Naive thymus-derived CD4-positive, alpha-beta T cell (primary cell): ENCODE measurements around the gene HS3ST3A1. TPM values are rescaled to one million over a fixed set of nuclear protein-coding genes. Genes with fewer than 3 reads are reported as not detected.

ENCODE experiments used
- ATAC-seq: fragments of 150-1000 bp; cut with Tn5 transposase; 2 replicates; pipeline ENCODE4 v1.10.0; 2021; ENCODE audit warnings: mild to moderate bottlenecking, moderate library complexity
- CTCF ChIA-PET: fragments of 350-600 bp; sonication (Branson Sonifier 250); formaldehyde crosslinking; loops from one replicate; lab custom pipeline; 2021; ENCODE audit warnings: antibody characterized with exemption; lab: Charles Lee
- POLR2A ChIA-PET: fragments of 350-600 bp; sonication (Branson Sonifier 250); formaldehyde crosslinking; loops from one replicate; lab custom pipeline; 2021; ENCODE audit warnings: antibody characterized with exemption, inconsistent platforms; lab: Charles Lee
- DNase-seq, 9 donors: peaks; one replicate each; pipeline versions ENCODE4 v3.0.0 to v3.0.0-alpha.2; 2020 to 2022; ENCODE audit warnings: mixed read lengths in 1 of 9
- H3K27ac ChIP-seq: one replicate; pipeline ENCODE4 v1.7.0; 2013; ENCODE audit warnings: mild to moderate bottlenecking, low read depth, low read length, moderate library complexity
- H3K27me3 ChIP-seq, 2 donors: one replicate each; pipeline ENCODE4 v1.7.0; 2013; ENCODE audit warnings: low read length in 2 of 2, mild to moderate bottlenecking in 2 of 2, moderate library complexity in 2 of 2; ENCODE audit not compliant: control insufficient read depth in 2 of 2, insufficient read depth in 2 of 2
- H3K36me3 ChIP-seq, 3 experiments: 1 replicate in 2 of 3; 2 replicates in 1 of 3; pipeline ENCODE4 v1.7.0; 2013; ENCODE audit warnings: low read length in 3 of 3, mild to moderate bottlenecking in 3 of 3, moderate library complexity in 1 of 3; ENCODE audit not compliant: insufficient read depth in 3 of 3, control insufficient read depth in 2 of 3
- H3K4me1 ChIP-seq, 2 donors: one replicate each; pipeline ENCODE4 v1.7.0; 2013; ENCODE audit warnings: low read length in 2 of 2, mild to moderate bottlenecking in 2 of 2, moderate library complexity in 1 of 2; ENCODE audit not compliant: control insufficient read depth in 2 of 2, insufficient read depth in 2 of 2
- H3K4me3 ChIP-seq: 2 replicates; pipeline ENCODE4 v1.7.0; 2013; ENCODE audit warnings: mild to moderate bottlenecking, low read length
- H3K9me3 ChIP-seq, 3 experiments: 1 replicate in 2 of 3; 2 replicates in 1 of 3; pipeline ENCODE4 v1.7.0; 2013; ENCODE audit warnings: low read length in 3 of 3; ENCODE audit not compliant: control insufficient read depth in 2 of 3
- H3K27ac Mint-ChIP-seq, 9 donors: one replicate each; pipeline ENCODE4 v1.8.0; 2020 to 2022; ENCODE audit warnings: mixed read lengths in 9 of 9, mild to moderate bottlenecking in 8 of 9, moderate library complexity in 5 of 9, inconsistent platforms in 2 of 9
- H3K27me3 Mint-ChIP-seq, 5 donors: one replicate each; pipeline ENCODE4 v1.8.0; 2021 to 2022; ENCODE audit warnings: mixed read lengths in 5 of 5, mild to moderate bottlenecking in 1 of 5
- H3K36me3 Mint-ChIP-seq, 5 donors: one replicate each; pipeline ENCODE4 v1.8.0; 2020 to 2022; ENCODE audit warnings: mixed read lengths in 5 of 5, mild to moderate bottlenecking in 3 of 5, inconsistent platforms in 1 of 5
- H3K4me1 Mint-ChIP-seq, 7 donors: one replicate each; pipeline ENCODE4 v1.8.0; 2020 to 2022; ENCODE audit warnings: mixed read lengths in 7 of 7, mild to moderate bottlenecking in 3 of 7, inconsistent platforms in 1 of 7
- H3K4me3 Mint-ChIP-seq, 10 donors: one replicate each; pipeline ENCODE4 v1.8.0; 2020 to 2022; ENCODE audit warnings: mild to moderate bottlenecking in 10 of 10, mixed read lengths in 10 of 10, moderate library complexity in 6 of 10, inconsistent platforms in 2 of 10
- H3K9me3 Mint-ChIP-seq, 11 donors: one replicate each; pipeline ENCODE4 v1.8.0; 2020 to 2022; ENCODE audit warnings: mixed read lengths in 11 of 11, mild to moderate bottlenecking in 4 of 11, inconsistent platforms in 1 of 11, moderate library complexity in 1 of 11
- intact Hi-C, 2 donors: fragments of 100-400 bp; cut with micrococcal nuclease; formaldehyde crosslinking; loops; one replicate each; pipeline ENCODE4 v1.15.1; 2023
- polyA plus RNA-seq, 2 donors: library from polyadenylated mRNA; unstranded; fragments of 300-500 nt; fragmentation: Illumina TruSeq; gene quantifications; one replicate each; pipeline ENCODE4 v1.2.3, GENCODE V29; 2021
- total RNA-seq, 6 experiments: library from RNA in 5 of 6; stranded (reverse) in 5 of 6; gene quantifications; 1 replicate in 5 of 6; 2 replicates in 1 of 6; pipeline ENCODE4 v1.2.3 and lab custom pipeline; 2021 to 2026

The HS3ST3A1 gene
- total and polyA plus RNA-seq, 7 experiments from 2014 or later: 0.87 to 4.2 (median 3.6) TPM; not detected in 2

DNA sequence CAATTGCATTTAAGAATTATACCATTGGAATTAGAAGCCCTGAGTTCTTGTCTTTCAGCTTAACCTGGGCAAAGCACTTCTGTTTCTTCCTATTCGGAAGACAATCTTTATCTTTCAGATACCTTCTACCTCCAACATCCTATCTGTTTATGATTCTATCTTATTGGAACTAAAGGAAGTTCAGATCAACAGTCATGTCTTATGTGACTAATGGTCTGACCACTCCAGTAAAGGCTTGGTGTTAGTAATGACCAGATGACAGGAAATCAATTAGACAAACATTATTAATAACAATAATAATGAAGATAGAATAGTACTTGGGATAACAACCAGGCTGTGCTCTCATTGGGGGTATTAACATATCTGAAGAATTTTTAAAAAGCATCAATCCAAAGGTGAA lies 11.3 kb downstream of the HS3ST3A1 start:
- Mint-ChIP-seq H3K9me3 (no peaks in the 10 kb centered on the region), H3K4me1 (peaks cover 0 to 7% (median 6%) of the 10 kb centered on the region in 7 donors), H3K27ac (no peak overlapping the region), H3K4me3 (no peak overlapping the region), H3K36me3 (no peaks in the 10 kb centered on the region), H3K27me3 (peaks cover 2 to 9% (median 8%) of the 10 kb centered on the region in 5 donors)
- no peaks in the 10 kb centered on the region for H3K27me3 ChIP-seq
- ChIA-PET CTCF (interaction anchor here (0.7 to 1.8 kb wide), 3 partner anchors 9 to 1337 kb away, joined by 4 read pairs; no protein-coding TSS in a partner anchor), POLR2A (interaction anchor here (0.5 kb wide), 1 partner anchor 713 kb away, joined by 3 read pairs; no protein-coding TSS in a partner anchor)
- H3K4me1 ChIP-seq: no peaks in the 10 kb centered on the region
- intact Hi-C loops: loop anchor here (10.0 kb wide), 4 partner anchors 614 to 1624 kb away; no protein-coding TSS in a partner anchor
- H3K9me3 ChIP-seq: no peaks in the 10 kb centered on the region
- H3K36me3 ChIP-seq: no peaks in the 10 kb centered on the region
- no peak overlapping the region for H3K4me3 ChIP-seq
- ATAC-seq: no peak
- H3K27ac ChIP-seq: no peak overlapping the region
- DNase-seq: no peak

DNA sequence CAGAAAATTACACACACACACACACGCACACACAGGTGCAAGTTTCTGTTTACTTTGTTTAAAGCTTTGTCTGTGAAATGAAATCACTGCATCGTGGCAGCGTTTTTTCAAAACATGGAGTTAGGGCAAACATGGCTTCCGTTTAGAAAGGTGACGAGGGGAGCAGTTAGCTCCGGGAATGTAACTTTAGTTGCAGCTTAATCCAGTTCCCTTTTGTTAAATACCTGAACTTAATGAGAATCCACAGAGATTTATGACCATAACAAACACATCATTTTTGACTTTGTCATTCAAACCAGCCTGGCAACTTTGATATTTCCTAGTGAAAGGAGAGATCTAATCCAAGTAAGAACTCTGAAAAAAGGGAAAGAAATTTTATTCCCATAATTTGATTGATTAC lies 12.1 kb downstream of the HS3ST3A1 start:
- no peaks in the 10 kb centered on the region for H3K27me3 ChIP-seq
- Mint-ChIP-seq H3K9me3 (no peaks in the 10 kb centered on the region), H3K4me1 (peaks cover 0 to 3% (median 2%) of the 10 kb centered on the region in 7 donors), H3K36me3 (no peaks in the 10 kb centered on the region), H3K27me3 (peaks cover 0 to 7% (median 4%) of the 10 kb centered on the region in 5 donors), H3K4me3 (no peak overlapping the region), H3K27ac (no peak overlapping the region)
- no peaks in the 10 kb centered on the region for H3K36me3 ChIP-seq
- no peaks in the 10 kb centered on the region for H3K9me3 ChIP-seq
- DNase-seq (no peak), ATAC-seq (no peak)
- intact Hi-C loops: loop anchor here (10.0 kb wide), 4 partner anchors 615 to 1625 kb away; no protein-coding TSS in a partner anchor
- no peak overlapping the region for H3K27ac ChIP-seq
- ChIA-PET CTCF (interaction anchor here (1.8 kb wide), 1 partner anchor 1337 kb away, joined by 4 read pairs; no protein-coding TSS in a partner anchor), POLR2A (no interaction called here)
- no peaks in the 10 kb centered on the region for H3K4me1 ChIP-seq
- no peak overlapping the region for H3K4me3 ChIP-seq

DNA sequence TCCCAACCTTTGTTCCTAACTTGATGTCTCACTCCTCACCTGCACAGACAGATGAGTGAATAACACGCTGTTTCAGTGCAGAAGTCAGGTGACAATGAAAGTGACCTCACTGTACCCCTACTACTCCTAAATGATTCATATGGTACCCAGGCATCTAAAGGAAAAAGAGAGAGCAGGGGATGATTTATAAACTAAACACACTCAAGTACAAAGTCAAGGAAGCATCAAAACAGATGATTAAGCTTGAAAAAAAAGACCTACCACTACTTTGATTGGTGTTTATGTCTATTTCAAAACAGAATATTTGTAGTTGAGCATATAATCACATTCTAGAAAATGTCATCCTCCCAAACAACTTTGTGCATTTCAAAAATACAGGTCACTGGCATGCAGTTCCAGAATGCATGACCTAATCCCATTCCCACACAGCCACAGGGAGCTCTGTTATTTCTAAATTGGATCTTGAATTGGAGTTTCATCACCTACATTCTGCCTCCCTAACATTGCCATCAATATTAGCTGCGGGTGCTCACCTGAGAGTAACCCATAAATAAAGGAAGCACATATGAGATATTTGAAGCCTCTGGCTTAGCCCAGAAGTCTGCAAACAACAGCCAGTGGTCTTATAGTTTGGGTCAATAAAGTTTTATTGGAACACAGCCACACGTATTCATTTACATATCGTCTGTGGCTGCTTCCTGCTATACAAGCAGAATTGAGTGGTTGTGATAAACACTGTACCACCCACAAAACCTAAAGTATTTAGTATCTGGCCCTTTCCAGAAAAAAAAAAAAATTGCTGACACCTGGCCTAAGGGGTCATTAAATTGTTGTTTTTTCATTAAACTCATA lies 14.0 kb downstream of the HS3ST3A1 start:
- Histone ChIP-seq H3K27me3 (no peaks in the 10 kb centered on the region), H3K9me3 (no peaks in the 10 kb centered on the region), H3K4me1 (no peaks in the 10 kb centered on the region), H3K27ac (no peak overlapping the region), H3K4me3 (no peak overlapping the region), H3K36me3 (no peaks in the 10 kb centered on the region)
- H3K36me3 Mint-ChIP-seq: no peaks in the 10 kb centered on the region
- H3K27ac Mint-ChIP-seq: no peak overlapping the region
- H3K4me3 Mint-ChIP-seq: no peak overlapping the region
- ATAC-seq (no peak), DNase-seq (no peak)
- H3K4me1 Mint-ChIP-seq: no peaks in the 10 kb centered on the region
- ChIA-PET POLR2A (no interaction called here), CTCF (no interaction called here)
- intact Hi-C loops: no loop called here
- peaks cover 2 to 15% (median 6%) of the 10 kb centered on the region in 5 donors for H3K27me3 Mint-ChIP-seq
- H3K9me3 Mint-ChIP-seq: no peaks in the 10 kb centered on the region

DNA sequence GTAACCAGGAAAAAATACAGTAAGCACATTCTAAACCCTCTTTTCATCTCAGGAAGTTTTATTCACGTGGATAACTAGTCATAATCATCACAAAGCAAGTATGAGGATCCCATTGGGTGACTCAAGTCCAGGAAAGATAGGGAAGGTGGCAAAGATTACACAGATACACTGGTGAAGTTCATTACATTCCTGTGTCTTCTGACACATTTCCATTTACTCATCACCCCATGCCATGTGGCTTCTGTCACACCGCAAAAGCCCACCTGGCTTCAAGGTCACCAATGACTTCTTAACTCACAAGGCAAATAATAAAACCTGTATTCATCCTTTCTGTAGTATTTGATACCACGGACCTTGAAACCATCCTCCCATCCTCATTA lies 17.0 kb downstream of the HS3ST3A1 start:
- POLR2A ChIA-PET: no interaction called here
- Mint-ChIP-seq H3K4me3 (no peak overlapping the region), H3K27ac (no peak overlapping the region), H3K27me3 (peaks cover 4 to 15% (median 6%) of the 10 kb centered on the region in 5 donors), H3K9me3 (no peaks in the 10 kb centered on the region), H3K36me3 (no peaks in the 10 kb centered on the region), H3K4me1 (no peaks in the 10 kb centered on the region)
- CTCF ChIA-PET: no interaction called here
- H3K4me1 ChIP-seq: no peaks in the 10 kb centered on the region
- ATAC-seq (no peak), DNase-seq (no peak)
- no peak overlapping the region for H3K4me3 ChIP-seq
- intact Hi-C loops: no loop called here
- no peaks in the 10 kb centered on the region for H3K27me3 ChIP-seq
- H3K36me3 ChIP-seq: no peaks in the 10 kb centered on the region
- H3K9me3 ChIP-seq: no peaks in the 10 kb centered on the region
- H3K27ac ChIP-seq: no peak overlapping the region

DNA sequence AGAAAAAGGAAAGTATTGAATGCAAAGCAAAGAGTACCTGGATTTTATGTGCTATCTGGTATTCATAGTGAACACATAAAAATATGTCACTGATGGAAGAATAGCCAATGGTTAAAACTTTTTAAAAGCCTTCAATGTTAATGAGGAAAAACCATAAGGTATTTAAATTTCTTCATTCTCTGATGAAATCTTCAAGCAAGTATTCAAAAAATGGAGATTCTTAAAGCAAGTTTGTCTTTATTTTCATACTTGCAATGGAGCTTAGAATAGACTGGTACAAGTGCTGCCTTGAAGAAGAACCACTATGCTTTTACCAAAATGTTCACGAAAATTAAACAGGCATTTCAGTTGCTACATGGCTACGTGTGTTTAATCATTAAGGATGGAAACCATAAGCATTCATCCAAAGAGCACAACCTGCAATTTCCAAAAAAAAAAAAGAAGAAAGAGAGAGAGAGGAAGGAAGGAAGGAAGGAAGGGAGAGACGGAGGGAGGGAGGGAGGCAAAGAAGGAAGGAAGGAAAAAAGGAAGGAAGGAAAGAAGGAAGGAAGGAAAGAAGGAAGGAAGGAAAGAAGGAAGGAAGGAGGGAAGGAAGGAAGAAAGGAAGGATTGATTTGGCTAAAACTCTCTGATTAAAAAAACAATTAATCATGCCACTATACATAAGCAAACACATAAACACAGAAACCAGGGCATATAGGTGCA lies 17.6 kb downstream of the HS3ST3A1 start:
- intact Hi-C loops: no loop called here
- no peaks in the 10 kb centered on the region for H3K36me3 ChIP-seq
- ChIA-PET CTCF (interaction anchor here (0.6 to 0.7 kb wide), 2 partner anchors 1333 to 1393 kb away, joined by 3 read pairs; no protein-coding TSS in a partner anchor), POLR2A (no interaction called here)
- H3K4me3 Mint-ChIP-seq: no peak overlapping the region
- H3K27ac Mint-ChIP-seq: no peak overlapping the region
- H3K9me3 Mint-ChIP-seq: no peaks in the 10 kb centered on the region
- DNase-seq (no peak), ATAC-seq (no peak)
- H3K4me3 ChIP-seq: no peak overlapping the region
- H3K4me1 ChIP-seq: no peaks in the 10 kb centered on the region
- no peaks in the 10 kb centered on the region for H3K36me3 Mint-ChIP-seq
- H3K9me3 ChIP-seq: no peaks in the 10 kb centered on the region
- H3K27me3 ChIP-seq: no peaks in the 10 kb centered on the region
- no peaks in the 10 kb centered on the region for H3K4me1 Mint-ChIP-seq
- H3K27ac ChIP-seq: no peak overlapping the region
- peaks cover 4 to 15% (median 6%) of the 10 kb centered on the region in 5 donors for H3K27me3 Mint-ChIP-seq

- ChIA-PET CTCF (interaction anchor here (0.7 kb wide), 1 partner anchor 1395 kb away, joined by 3 read pairs; no protein-coding TSS in a partner anchor), POLR2A (no interaction called here)
- intact Hi-C loops: no loop called here
Observed at GRCh38 chr17:13582776-13583547, 18.8 kb downstream of the HS3ST3A1 start.

More at GRCh38 chr17:13582776-13583547, 18.8 kb downstream of the HS3ST3A1 start:
- no peaks in the 10 kb centered on the region for H3K4me1 ChIP-seq
- H3K27me3 Mint-ChIP-seq: peaks cover 4 to 15% (median 6%) of the 10 kb centered on the region in 5 donors
- DNase-seq (no peak), ATAC-seq (no peak)
- H3K27me3 ChIP-seq: no peaks in the 10 kb centered on the region
- no peaks in the 10 kb centered on the region for H3K9me3 Mint-ChIP-seq
- H3K36me3 ChIP-seq: no peaks in the 10 kb centered on the region
- H3K4me1 Mint-ChIP-seq: no peaks in the 10 kb centered on the region
- no peak overlapping the region for H3K4me3 Mint-ChIP-seq
- H3K4me3 ChIP-seq: no peak overlapping the region
- H3K36me3 Mint-ChIP-seq: no peaks in the 10 kb centered on the region
- H3K27ac Mint-ChIP-seq: no peak overlapping the region
- no peaks in the 10 kb centered on the region for H3K9me3 ChIP-seq
- H3K27ac ChIP-seq: no peak overlapping the region
